Panc1 (cell line): ENCODE results near the gene SNAP25. TPM values are rescaled to one million over a fixed set of nuclear protein-coding genes. Genes with fewer than 3 reads are reported as not detected.

Experiments used
- ATAC-seq: fragments of 200-7000 bp; cut with Tn5 transposase; 2 replicates; pipeline ENCODE4 v1.9.1; 2020; ENCODE audit warnings: mild to moderate bottlenecking, moderate library complexity
- BruUV-seq: library from RNA; stranded (reverse); fragments of 400-500 nt; replicated peaks from 2 replicates; lab custom pipeline; 2021; lab: Mats Ljungman, UMichigan
- CTCF ChIA-PET: fragments of 300-600 bp; sonication (Branson Sonifier 250); formaldehyde crosslinking; loops from one replicate; lab custom pipeline; 2022; ENCODE audit warnings: antibody characterized with exemption; lab: Charles Lee
- POLR2A ChIA-PET: fragments of 300-600 bp; sonication (Branson Sonifier 250); formaldehyde crosslinking; loops from one replicate; lab custom pipeline; 2022; ENCODE audit warnings: antibody characterized with exemption; lab: Charles Lee
- DNase-seq: peaks from one replicate; pipeline ENCODE4 v3.0.0-alpha.2; 2010; ENCODE audit warnings: low read depth, low spot score
- H3K27ac ChIP-seq: 2 replicates; pipeline ENCODE4 v1.5.1; 2011; ENCODE audit warnings: mild to moderate bottlenecking, low read length, inconsistent platforms
- H3K27me3 ChIP-seq: fragments of 200-500 bp; sonication (Bioruptor generic); 2 replicates; pipeline ENCODE4 v1.6.0; 2014; ENCODE audit warnings: low read length, inconsistent platforms; ENCODE audit not compliant: control insufficient read depth, insufficient read depth
- H3K36me3 ChIP-seq: fragments of 200-500 bp; sonication (Bioruptor generic); 2 replicates; pipeline ENCODE4 v1.5.1; 2014; ENCODE audit warnings: inconsistent platforms, mild to moderate bottlenecking, low read length, moderate library complexity; ENCODE audit not compliant: control insufficient read depth, insufficient read depth
- H3K4me1 ChIP-seq: 2 replicates; pipeline ENCODE4 v1.5.1; 2011; ENCODE audit warnings: inconsistent platforms, mild to moderate bottlenecking, low read length, moderate library complexity; ENCODE audit not compliant: control insufficient read depth, insufficient read depth
- H3K4me3 ChIP-seq, 2 experiments: 2 replicates each; pipeline ENCODE4 v1.5.1; 2011 to 2012; ENCODE audit warnings: low read depth in 2 of 2, low read length in 2 of 2, mild to moderate bottlenecking in 2 of 2, inconsistent platforms in 1 of 2, moderate library complexity in 1 of 2
- H3K9me3 ChIP-seq: fragments of 200-500 bp; sonication (Bioruptor generic); 2 replicates; pipeline ENCODE4 v1.5.1; 2014; ENCODE audit warnings: low read depth, mild to moderate bottlenecking, inconsistent platforms, low read length, moderate library complexity; ENCODE audit not compliant: control insufficient read depth, insufficient read depth
- CTCF ChIP-seq: fragments of 450-650 bp; IDR thresholded peaks from 2 replicates; pipeline ENCODE4 v1.5.1; 2017; ENCODE audit warnings: mild to moderate bottlenecking
- POLR2AphosphoS5 ChIP-seq: IDR thresholded peaks from 2 replicates; pipeline ENCODE4 v1.6.1; 2012; ENCODE audit warnings: mild to moderate bottlenecking, low read depth, low read length, moderate library complexity
- REST ChIP-seq, 2 experiments: IDR thresholded peaks; 2 replicates each; pipeline ENCODE4 v1.6.1; 2011 to 2012; ENCODE audit warnings: low read depth in 2 of 2, control low read depth in 1 of 2, low read length in 1 of 2, mild to moderate bottlenecking in 1 of 2, moderate library complexity in 1 of 2; ENCODE audit not compliant: insufficient read depth in 1 of 2
- SIN3A ChIP-seq: IDR thresholded peaks from 2 replicates; pipeline ENCODE4 v1.6.1; 2012; ENCODE audit warnings: low read depth, mild to moderate bottlenecking, low read length, moderate library complexity, borderline replicate concordance; ENCODE audit not compliant: insufficient read depth
- TCF7L2 ChIP-seq: IDR thresholded peaks from 2 replicates; pipeline ENCODE4 v1.6.1; 2011; ENCODE audit warnings: mild to moderate bottlenecking, low read depth, low read length, inconsistent platforms
- in situ Hi-C: cut with HindIII; loops from 2 replicates; pipeline ENCODE4 v1.10.0; 2016; ENCODE audit warnings: low sequenced_read_pairs, low pct_unique_long_range_greater_than_20kb
- intact Hi-C: fragments of 100-400 bp; cut with micrococcal nuclease; formaldehyde crosslinking; loops from one replicate; pipeline ENCODE4 v1.10.0; 2022; ENCODE audit not compliant: unreplicated experiment
- total RNA-seq: library from RNA; stranded (reverse); gene quantifications from one replicate; pipeline ENCODE4 v1.2.1, GENCODE V29; 2021; ENCODE audit not compliant: unreplicated experiment

Gene SNAP25
- total RNA-seq, 1 experiment from 2014 or later = 0.69 TPM

GRCh38 chr20:10172998-10173655, 45.5 kb upstream of the SNAP25 start:
- POLR2A ChIA-PET = no interaction called here
- CTCF ChIA-PET = no interaction called here
- Histone ChIP-seq H3K9me3 (no peaks in the 10 kb centered on the region), H3K36me3 (no peaks in the 10 kb centered on the region), H3K4me3 (peak overlapping the region in 1 of 2 experiments; percentile 63; a peak in 2 of 4 replicates), H3K27me3 (peaks cover 7% of the 10 kb centered on the region; the same call in 1 of the 2 replicates), H3K27ac (no peak overlapping the region), H3K4me1 (no peaks in the 10 kb centered on the region)
- in situ Hi-C loops = no loop called here
- TF ChIP-seq POLR2AphosphoS5 (no peak), CTCF (no peak), TCF7L2 (no peak), SIN3A (no peak), REST (IDR thresholded peaks at IDR 0.05; ENCODE audit: insufficient read depth in 1 of 2, low read depth in 2 of 2, low read length in 1 of 2) (no peak)
- DNase-seq (no peak), ATAC-seq (no peak)
- BruUV-seq = no TSS peak
- intact Hi-C loops = no loop called here

GRCh38 chr20:10174400-10174799, 44.2 kb upstream of the SNAP25 start:
- no TSS peak for BruUV-seq
- ChIA-PET CTCF (no interaction called here), POLR2A (no interaction called here)
- ATAC-seq (no peak), DNase-seq (no peak)
- intact Hi-C loops = no loop called here
- no peaks in the 10 kb centered on the region for H3K9me3 ChIP-seq
- H3K36me3 ChIP-seq = no peaks in the 10 kb centered on the region
- H3K27me3 ChIP-seq = peaks cover 7% of the 10 kb centered on the region; the same call in 1 of the 2 replicates
- no peaks in the 10 kb centered on the region for H3K4me1 ChIP-seq
- no peak overlapping the region for H3K27ac ChIP-seq
- H3K4me3 ChIP-seq = no peak overlapping the region
- TF ChIP-seq SIN3A = no peak
- no peak for TF ChIP-seq TCF7L2
- no peak for TF ChIP-seq CTCF
- no peak for TF ChIP-seq REST (IDR thresholded peaks at IDR 0.05; ENCODE audit: insufficient read depth in 1 of 2, low read depth in 2 of 2, low read length in 1 of 2)
- TF ChIP-seq POLR2AphosphoS5 = no peak
- in situ Hi-C loops = no loop called here
